Stimulated activated CD8-positive, alpha-beta memory T cell treated with anti-CD3 and anti-CD28 coated beads, Interleukin-2, amount 100 ng/mL, for 1 hour (primary cell): ENCODE results near the gene HEATR3.

Experiments used
- DNase-seq, 2 donors: peaks; one replicate each; pipeline ENCODE4 v3.0.0-alpha.2; 2020; ENCODE audit warnings: low read depth in 2 of 2

HEATR3 gene

GRCh38 chr16:50152807-50153595 is 87.2 kb downstream of the HEATR3 start, which contains the start of gene TENT4B:
TSS of gene TENT4B (plus strand) at chr16:50153306. CDS start at chr16:50153622, 316 bp downstream.
- DNase-seq: peak; percentile 62 to 79

GRCh38 chr16:50153596-50154419 is 88.0 kb downstream of the HEATR3 start:
- no peak for DNase-seq

- no peak for DNase-seq
Measured at GRCh38 chr16:50154420-50154950, 88.7 kb downstream of the HEATR3 start.

- DNase-seq: no peak
Measured at GRCh38 chr16:50155925-50156324, 90.2 kb downstream of the HEATR3 start.
